K562 (cell line): Measurements from ENCODE around the gene RPLP2. TPM values are rescaled to one million over a fixed set of nuclear protein-coding genes. Genes with fewer than 3 reads are reported as not detected.

Experiments
- AFF4 ChIP-seq: sonication (generic); formaldehyde crosslinking; IDR thresholded peaks from 2 replicates; pipeline ENCODE4 v1.8.0; 2023; ENCODE audit warnings: mild to moderate bottlenecking, missing genetic modification reagents
- CTCF ChIP-seq, 3 experiments: IDR thresholded peaks in 2 of 3; conservative IDR thresholded peaks in 1 of 3; 2 replicates each; pipeline ENCODE4 v1.5.1; 2011 to 2012; ENCODE audit warnings: low read length in 3 of 3, mild to moderate bottlenecking in 3 of 3, control low read depth in 2 of 3, improper control_type of control experiment in 1 of 3, inconsistent platforms in 1 of 3, low read depth in 1 of 3, mixed read lengths in 1 of 3, moderate library complexity in 1 of 3; ENCODE audit not compliant: insufficient read depth in 2 of 3
- HMGN3 ChIP-seq: IDR thresholded peaks from 2 replicates; pipeline ENCODE4 v1.6.1; 2011; ENCODE audit warnings: borderline replicate concordance, low read depth, mild to moderate bottlenecking, mixed read lengths, low read length; ENCODE audit not compliant: insufficient read length; ENCODE audit errors: extremely low read depth
- NFE2L1 ChIP-seq: fragments of 450-650 bp; IDR thresholded peaks from 2 replicates; pipeline ENCODE4 v1.6.1; 2016; ENCODE audit warnings: missing genetic modification characterization, low read depth, mild to moderate bottlenecking, missing compliant biosample characterization, moderate library complexity, borderline replicate concordance
- POLR3A ChIP-seq: IDR thresholded peaks from 2 replicates; pipeline ENCODE4 v1.6.1; 2011; ENCODE audit warnings: borderline replicate concordance, mild to moderate bottlenecking, moderate library complexity; ENCODE audit not compliant: insufficient read length, insufficient read depth; ENCODE audit errors: extremely low read depth
- RFX1 ChIP-seq: fragments of 450-650 bp; IDR thresholded peaks from 2 replicates; pipeline ENCODE4 v1.6.1; 2016; ENCODE audit warnings: mild to moderate bottlenecking, moderate library complexity
- TBP ChIP-seq: optimal IDR thresholded peaks from 2 replicates; pipeline ENCODE3; 2011; ENCODE audit warnings: low read depth, low read length, improper control_type of control experiment
- VEZF1 ChIP-seq: fragments of 200-800 bp; sonication (Bioruptor generic); IDR thresholded peaks from 2 replicates; pipeline ENCODE4 v1.6.1; 2017; ENCODE audit warnings: missing genetic modification characterization, missing compliant biosample characterization
- ZBTB2 ChIP-seq: fragments of 450-650 bp; IDR thresholded peaks from 2 replicates; pipeline ENCODE4 v1.6.1; 2016; ENCODE audit warnings: antibody characterized with exemption
- ZBTB33 ChIP-seq: sonication (generic); formaldehyde crosslinking; IDR thresholded peaks from 2 replicates; pipeline ENCODE4 v1.8.1; 2023; ENCODE audit warnings: mild to moderate bottlenecking, missing genetic modification reagents
- ZBTB8A ChIP-seq: fragments of 450-650 bp; IDR thresholded peaks from 2 replicates; pipeline ENCODE4 v1.6.1; 2018; ENCODE audit warnings: mild to moderate bottlenecking, moderate library complexity; ENCODE audit not compliant: partially characterized antibody
- ZNF224 ChIP-seq: sonication (generic); formaldehyde crosslinking; IDR thresholded peaks from 2 replicates; pipeline ENCODE4 v1.8.0; 2022; ENCODE audit warnings: mild to moderate bottlenecking, missing genetic modification reagents
- ZNF24 ChIP-seq: fragments of 450-650 bp; IDR thresholded peaks from 2 replicates; pipeline ENCODE4 v1.6.1; 2016
- ZNF316 ChIP-seq: fragments of 450-650 bp; IDR thresholded peaks from 2 replicates; pipeline ENCODE4 v1.6.1; 2016
- ZNF445 ChIP-seq: fragments of 250-450 bp; sonication (Bioruptor Pico); IDR thresholded peaks from 2 replicates; pipeline ENCODE4 v1.4.0; 2020; ENCODE audit warnings: low read depth, mild to moderate bottlenecking, moderate library complexity
- ZNF717 ChIP-seq: fragments of 250-450 bp; sonication (Bioruptor Pico); IDR thresholded peaks from 2 replicates; pipeline ENCODE4 v1.5.0; 2021
- polyA plus RNA-seq, 8 experiments: library from polyadenylated mRNA; depleted of rRNA in 4 of 8; stranded (reverse) in 5 of 8; unstranded in 3 of 8; fragments of >200 nt; fragmentation: Nextera tagmentation in 2 of 8; fragmentation: Illumina TruSeq in 1 of 8; extraction: Ambion mirVana in 2 of 8; extraction: Trizol in 1 of 8; gene quantifications; 2 replicates each; pipeline versions ENCODE4 v1.2.1 to v1.2.3, GENCODE V29; 2011 to 2014; ENCODE audit warnings: inconsistent platforms in 1 of 8, missing spikeins in 1 of 8
- total RNA-seq, 7 experiments: library from RNA; depleted of rRNA in 6 of 7; stranded (reverse); fragments of >200 nt in 6 of 7; fragmentation: Illumina TruSeq in 2 of 7; extraction: Trizol in 2 of 7; gene quantifications; 2 replicates each; pipeline versions ENCODE4 v1.2.1 to v1.2.3, GENCODE V29; 2011 to 2021; ENCODE audit warnings: low replicate concordance in 1 of 7

The RPLP2 gene
- total and polyA plus RNA-seq, 9 of the 15 experiments (the other 6 are each of a cell fraction or from before 2014, with no cell fraction given), result 528 to 3,807 (median 1,633) TPM

GRCh38 chr11:797296-798092, 12.3 kb upstream of the RPLP2 start (continued):
- no peak for TF ChIP-seq AFF4 (CRISPR knock-in tag)
- no peak for TF ChIP-seq POLR3A
- TF ChIP-seq VEZF1, result peak; percentile 71
- TF ChIP-seq ZNF24, result no peak
- no peak for TF ChIP-seq ZNF224 (CRISPR knock-in tag)
- TF ChIP-seq ZBTB2, result 0 out of 2 replicates have a peak, but pooled peaks have one; percentile 33
- TF ChIP-seq ZNF717, result no peak
- no peak for TF ChIP-seq ZNF316
- no peak for TF ChIP-seq HMGN3
- TF ChIP-seq TBP, result peak; percentile 29
- TF ChIP-seq ZBTB8A, result no peak
- no peak for TF ChIP-seq ZNF445 (CRISPR knock-in tag)
- TF ChIP-seq CTCF (IDR thresholded peaks at IDR 0.05 in 2 of 3, conservative IDR thresholded peaks at IDR 0.05 in 1 of 3; ENCODE audit: insufficient read depth in 2 of 3, low read depth in 1 of 3, low read length in 3 of 3), result no peak
- TF ChIP-seq NFE2L1 (tag), result no peak
- TF ChIP-seq ZBTB33 (CRISPR knock-in tag), result 0 out of 2 replicates have a peak, but pooled peaks have one; percentile 33
- peak; percentile 94 for TF ChIP-seq RFX1
